Small intestine (tissue), 7 donors: ENCODE results near the gene DOCK4. TPM values are rescaled to one million over a fixed set of nuclear protein-coding genes. Genes with fewer than 3 reads are reported as not detected.
A peak's percentile ranks its signal among the peaks of the same experiment; 100 is the strongest.

ENCODE experiments used
- DNase-seq, 2 donors: peaks; one replicate each; pipeline versions ENCODE4 v3.0.0 to v3.0.0-alpha.2; 2013
- FAIRE-seq: peaks from 2 replicates; lab custom pipeline; 2012; peaks lifted over from hg19 to GRCh38; lab: Jason Lieb, UNC
- H3K27ac ChIP-seq, 3 donors: one replicate each; pipeline ENCODE4 v1.5.1; 2013; ENCODE audit warnings: low read length in 2 of 3, mild to moderate bottlenecking in 2 of 3, control low read depth in 1 of 3, inconsistent platforms in 1 of 3, low read depth in 1 of 3, moderate library complexity in 1 of 3
- H3K27me3 ChIP-seq, 3 donors: one replicate each; pipeline ENCODE4 v1.6.1; 2013; ENCODE audit warnings: low read length in 3 of 3, inconsistent platforms in 1 of 3; ENCODE audit not compliant: control insufficient read depth in 3 of 3, insufficient read depth in 3 of 3
- H3K36me3 ChIP-seq, 3 donors: one replicate each; pipeline ENCODE4 v1.6.1; 2013; ENCODE audit warnings: low read length in 3 of 3, inconsistent platforms in 1 of 3, low read depth in 1 of 3, mild to moderate bottlenecking in 1 of 3, moderate library complexity in 1 of 3; ENCODE audit not compliant: control insufficient read depth in 3 of 3, insufficient read depth in 2 of 3
- H3K4me1 ChIP-seq, 3 donors: one replicate each; pipeline ENCODE4 v1.6.1; 2013; ENCODE audit warnings: low read length in 2 of 3, inconsistent platforms in 1 of 3, low read depth in 1 of 3, mild to moderate bottlenecking in 1 of 3, moderate library complexity in 1 of 3; ENCODE audit not compliant: control insufficient read depth in 3 of 3, insufficient read depth in 2 of 3
- H3K4me3 ChIP-seq, 3 donors: one replicate each; pipeline ENCODE4 v1.5.1; 2013; ENCODE audit warnings: low read length in 3 of 3, control low read depth in 1 of 3, inconsistent platforms in 1 of 3, low read depth in 1 of 3, mild to moderate bottlenecking in 1 of 3, moderate library complexity in 1 of 3
- H3K9me3 ChIP-seq, 2 donors: one replicate each; pipeline ENCODE4 v1.6.1; 2013; ENCODE audit warnings: low read depth in 1 of 2, low read length in 1 of 2; ENCODE audit not compliant: control insufficient read depth in 2 of 2, insufficient read depth in 1 of 2
- WGBS, 3 donors: extraction: QIAGEN DNeasy Blood & Tissue Kit; methylation state at CpG; one replicate each; pipeline ENCODE4 v1.1.7; 2013; 5-methylcytosine and 5-hydroxymethylcytosine counted together
- polyA plus RNA-seq, 4 donors: library from polyadenylated mRNA; stranded (reverse) in 3 of 4; unstranded in 1 of 4; fragments of 200-250 nt in 3 of 4; fragments of 120-200 nt in 1 of 4; gene quantifications; one replicate each; pipeline versions ENCODE4 v1.2.1 to v1.2.3, GENCODE V29; 2013
- donor health status: healthy with polysubstance abuse.
- donor health status: control.
- donor health status: control.
- donor health status: Bipolar disorder and iron deficiency.
- donor health status: healthy.

The DOCK4 gene
- polyA plus RNA-seq, 4 donors: 1.9 to 4.1 (median 3.8) TPM; not detected in 1

GRCh38 chr7:111835066-111835465 lies 371.1 kb downstream of the DOCK4 start:
- H3K27me3 ChIP-seq: no peaks in the 10 kb centered on the region
- no peaks in the 10 kb centered on the region for H3K9me3 ChIP-seq
- DNase-seq: no peak
- H3K4me3 ChIP-seq: no peak overlapping the region
- H3K36me3 ChIP-seq: no peaks in the 10 kb centered on the region
- no peaks in the 10 kb centered on the region for H3K4me1 ChIP-seq
- no peak for FAIRE-seq
- no peak overlapping the region for H3K27ac ChIP-seq

GRCh38 chr7:111834367-111834766 lies 371.8 kb downstream of the DOCK4 start:
- no peaks in the 10 kb centered on the region for H3K36me3 ChIP-seq
- FAIRE-seq (no peak), DNase-seq (no peak)
- H3K27me3 ChIP-seq: no peaks in the 10 kb centered on the region
- no peak overlapping the region for H3K4me3 ChIP-seq
- no peaks in the 10 kb centered on the region for H3K9me3 ChIP-seq
- H3K4me1 ChIP-seq: no peaks in the 10 kb centered on the region
- 82 to 90% (median 87%) methylated on average over 2 of the region's 2 CpGs for WGBS, 3 donors
- no peak overlapping the region for H3K27ac ChIP-seq

- Histone ChIP-seq H3K9me3 (no peaks in the 10 kb centered on the region), H3K36me3 (no peaks in the 10 kb centered on the region), H3K4me3 (no peak overlapping the region), H3K27me3 (no peaks in the 10 kb centered on the region), H3K4me1 (no peaks in the 10 kb centered on the region), H3K27ac (no peak overlapping the region)
- FAIRE-seq (no peak), DNase-seq (no peak)
Observed at GRCh38 chr7:111833466-111833865, 372.7 kb downstream of the DOCK4 start.

GRCh38 chr7:111832174-111832573 lies 374.0 kb downstream of the DOCK4 start:
- Histone ChIP-seq H3K36me3 (no peaks in the 10 kb centered on the region), H3K27me3 (no peaks in the 10 kb centered on the region), H3K27ac (no peak overlapping the region), H3K9me3 (no peaks in the 10 kb centered on the region), H3K4me3 (no peak overlapping the region), H3K4me1 (peaks cover 0 to 7% (median 0%) of the 10 kb centered on the region in 3 donors)
- 92 to 96% (median 93%) methylated on average over 5 of the region's 5 CpGs for WGBS, 3 donors
- no peak for FAIRE-seq
- DNase-seq: no peak

- DNase-seq (no peak), FAIRE-seq (no peak)
- no peak overlapping the region for H3K27ac ChIP-seq
- no peak overlapping the region for H3K4me3 ChIP-seq
- H3K36me3 ChIP-seq: no peaks in the 10 kb centered on the region
- H3K4me1 ChIP-seq: peaks cover 0 to 7% (median 0%) of the 10 kb centered on the region in 3 donors
- H3K9me3 ChIP-seq: no peaks in the 10 kb centered on the region
- WGBS, 3 donors: 88 to 93% (median 89%) methylated on average over 2 of the region's 2 CpGs
- H3K27me3 ChIP-seq: no peaks in the 10 kb centered on the region
Observed at GRCh38 chr7:111829221-111829620, 377.0 kb downstream of the DOCK4 start.

- DNase-seq: peak; percentile 0 to 25
- WGBS, 3 donors: 18 to 54% (median 33%) methylated on average over 1 of the region's 1 CpG
- H3K36me3 ChIP-seq: no peaks in the 10 kb centered on the region
- H3K27ac ChIP-seq: peak overlapping the region in 1 of 3 donors; percentile 3
- H3K4me1 ChIP-seq: peaks cover 0 to 7% (median 0%) of the 10 kb centered on the region in 3 donors
- no peaks in the 10 kb centered on the region for H3K27me3 ChIP-seq
- no peak overlapping the region for H3K4me3 ChIP-seq
- no peak for FAIRE-seq
- H3K9me3 ChIP-seq: no peaks in the 10 kb centered on the region
Observed at GRCh38 chr7:111827863-111828504, 378.2 kb downstream of the DOCK4 start.

- H3K4me1 ChIP-seq: peaks cover 0 to 7% (median 0%) of the 10 kb centered on the region in 3 donors
- no peaks in the 10 kb centered on the region for H3K36me3 ChIP-seq
- no peak overlapping the region for H3K4me3 ChIP-seq
- DNase-seq (no peak), FAIRE-seq (no peak)
- H3K9me3 ChIP-seq: no peaks in the 10 kb centered on the region
- H3K27me3 ChIP-seq: no peaks in the 10 kb centered on the region
- WGBS, 3 donors: 82 to 90% (median 87%) methylated on average over 2 of the region's 2 CpGs
- H3K27ac ChIP-seq: no peak overlapping the region
Observed at GRCh38 chr7:111825046-111825445, 381.2 kb downstream of the DOCK4 start.

GRCh38 chr7:111823826-111824225 lies 382.4 kb downstream of the DOCK4 start:
- H3K36me3 ChIP-seq: no peaks in the 10 kb centered on the region
- 72 to 96% (median 86%) methylated on average over 4 of the region's 4 CpGs for WGBS, 3 donors
- no peak for FAIRE-seq

GRCh38 chr7:111821046-111821445 lies 385.2 kb downstream of the DOCK4 start:
- DNase-seq: no peak
- 79 to 87% (median 82%) methylated on average over 4 of the region's 4 CpGs for WGBS, 3 donors

More at GRCh38 chr7:111823826-111824225, 382.4 kb downstream of the DOCK4 start:
- no peaks in the 10 kb centered on the region for H3K27me3 ChIP-seq
- H3K4me1 ChIP-seq: peaks cover 0 to 7% (median 0%) of the 10 kb centered on the region in 3 donors
- no peak overlapping the region for H3K27ac ChIP-seq
- H3K9me3 ChIP-seq: no peaks in the 10 kb centered on the region
- H3K4me3 ChIP-seq: no peak overlapping the region
- DNase-seq: no peak

More at GRCh38 chr7:111821046-111821445, 385.2 kb downstream of the DOCK4 start:
- FAIRE-seq: no peak
- Histone ChIP-seq H3K27ac (no peak overlapping the region), H3K4me1 (no peaks in the 10 kb centered on the region), H3K36me3 (no peaks in the 10 kb centered on the region), H3K4me3 (no peak overlapping the region), H3K9me3 (no peaks in the 10 kb centered on the region), H3K27me3 (no peaks in the 10 kb centered on the region)
